Muscle of arm (tissue), 14 donors: ENCODE results near the gene IVD. TPM values are rescaled to one million over a fixed set of nuclear protein-coding genes. Genes with fewer than 3 reads are reported as not detected.

Source experiments
- DNase-seq: peaks from one replicate; pipeline ENCODE4 v3.0.0-alpha.2; 2013
- long read RNA-seq, 11 donors: transcript quantifications; one replicate each; lab custom pipeline, GENCODE V29; 2026
- polyA plus RNA-seq, 12 donors: library from polyadenylated mRNA; unstranded; fragments of 120-200 nt; gene quantifications; one replicate each; pipeline ENCODE4 v1.2.1, GENCODE V29; 2013; ENCODE audit not compliant: insufficient read length in 12 of 12

IVD gene
- 10 to 100 TPM in 11 of 12 donors, not detected in 1; 43.8 to 68.7 (median 52.2) TPM for polyA plus RNA-seq
- long read RNA-seq, donor 1, transcript IVD-206 (12 exons, 1,809 nt): major isoform, 8 of 10 reads
- long read RNA-seq, donor 1, partial matches to known transcripts: 0 of 10 reads
- long read RNA-seq, donor 1, other reads (novel, unspliced or antisense): 0 of 10 reads
- long read RNA-seq, donor 2, transcript IVD-206 (12 exons, 1,809 nt): major isoform, 9 of 10 reads
- long read RNA-seq, donor 2, partial matches to known transcripts: 0 of 10 reads
- long read RNA-seq, donor 2, other reads (novel, unspliced or antisense): 0 of 10 reads
- long read RNA-seq, donor 3, partial matches to known transcripts: 0 of 5 reads
- long read RNA-seq, donor 3, other reads (novel, unspliced or antisense): 0 of 5 reads
- long read RNA-seq, donor 4, partial matches to known transcripts: 0 of 4 reads
- long read RNA-seq, donor 4, other reads (novel, unspliced or antisense): 0 of 4 reads
- long read RNA-seq, donor 5, transcript IVD-206 (12 exons, 1,809 nt): major isoform, 8 of 13 reads
- long read RNA-seq, donor 5, transcript IVD-209 (4 exons, 1,543 nt): minor isoform, 5 of 13 reads
- long read RNA-seq, donor 5, partial matches to known transcripts: 0 of 13 reads
- long read RNA-seq, donor 5, other reads (novel, unspliced or antisense): 0 of 13 reads
- long read RNA-seq, donor 6, partial matches to known transcripts: 0 of 5 reads
- long read RNA-seq, donor 6, other reads (novel, unspliced or antisense): 0 of 5 reads
- long read RNA-seq, donor 7, transcript IVD-206 (12 exons, 1,809 nt): major isoform, 6 of 8 reads
- long read RNA-seq, donor 7, partial matches to known transcripts: 0 of 8 reads
- long read RNA-seq, donor 7, other reads (novel, unspliced or antisense): 0 of 8 reads
- long read RNA-seq, donor 8, transcript IVD-206 (12 exons, 1,809 nt): major isoform, 11 of 15 reads
- long read RNA-seq, donor 8, partial matches to known transcripts: 0 of 15 reads
- long read RNA-seq, donor 8, other reads (novel, unspliced or antisense): 0 of 15 reads
- long read RNA-seq, donor 9, partial matches to known transcripts: 0 of 5 reads
- long read RNA-seq, donor 9, other reads (novel, unspliced or antisense): 0 of 5 reads
- long read RNA-seq, donor 10, transcript IVD-206 (12 exons, 1,809 nt): major isoform, 17 of 22 reads
- long read RNA-seq, donor 10, partial matches to known transcripts: 5 of 22 reads
- long read RNA-seq, donor 10, other reads (novel, unspliced or antisense): 0 of 22 reads
- long read RNA-seq, donor 11, partial matches to known transcripts: 0 of 3 reads
- long read RNA-seq, donor 11, other reads (novel, unspliced or antisense): 0 of 3 reads

DNA sequence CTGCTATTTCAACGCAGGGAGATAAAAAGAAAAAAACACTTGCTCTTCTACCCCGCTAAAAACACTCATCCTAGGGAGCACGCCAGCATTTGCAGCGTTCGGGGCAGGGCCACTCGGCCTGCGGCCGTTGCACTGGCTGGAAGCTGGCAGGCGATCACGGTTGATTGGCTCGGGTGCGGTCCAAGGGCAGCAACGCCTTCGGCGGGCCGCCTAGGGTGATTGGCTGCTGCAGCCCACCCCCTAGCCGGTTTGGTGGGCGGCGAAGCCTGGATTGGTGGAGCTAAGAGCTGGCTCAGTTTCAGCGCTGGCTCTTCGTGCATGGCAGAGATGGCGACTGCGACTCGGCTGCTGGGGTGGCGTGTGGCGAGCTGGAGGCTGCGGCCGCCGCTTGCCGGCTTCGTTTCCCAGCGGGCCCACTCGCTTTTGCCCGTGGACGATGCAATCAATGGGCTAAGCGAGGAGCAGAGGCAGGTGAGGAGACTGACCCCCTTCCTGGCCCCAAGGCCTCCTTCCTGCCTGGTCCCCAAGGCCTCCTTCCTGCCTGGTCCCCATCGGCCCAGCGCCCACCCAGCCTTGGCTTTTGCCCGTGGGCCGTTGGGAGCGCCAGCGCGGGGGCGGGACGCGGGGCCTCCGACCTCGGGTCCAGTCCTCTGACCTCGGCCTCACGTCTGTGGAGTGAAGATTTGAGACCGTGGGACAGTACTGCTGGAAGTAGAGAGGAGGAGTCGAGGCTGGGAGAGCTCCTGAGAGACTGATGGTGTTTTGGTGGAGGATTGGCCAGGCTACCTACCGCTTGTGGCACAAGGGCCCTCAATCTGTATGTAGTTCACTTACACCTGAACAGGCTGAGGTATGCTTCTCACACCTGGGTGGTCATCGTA lies at the start of gene IVD:
IVD (plus strand) TSS at position 295 of the 881 bp plus-strand sequence; CDS start at position 328, 33 bp downstream.
- DNase-seq: peak; percentile 92

DNA sequence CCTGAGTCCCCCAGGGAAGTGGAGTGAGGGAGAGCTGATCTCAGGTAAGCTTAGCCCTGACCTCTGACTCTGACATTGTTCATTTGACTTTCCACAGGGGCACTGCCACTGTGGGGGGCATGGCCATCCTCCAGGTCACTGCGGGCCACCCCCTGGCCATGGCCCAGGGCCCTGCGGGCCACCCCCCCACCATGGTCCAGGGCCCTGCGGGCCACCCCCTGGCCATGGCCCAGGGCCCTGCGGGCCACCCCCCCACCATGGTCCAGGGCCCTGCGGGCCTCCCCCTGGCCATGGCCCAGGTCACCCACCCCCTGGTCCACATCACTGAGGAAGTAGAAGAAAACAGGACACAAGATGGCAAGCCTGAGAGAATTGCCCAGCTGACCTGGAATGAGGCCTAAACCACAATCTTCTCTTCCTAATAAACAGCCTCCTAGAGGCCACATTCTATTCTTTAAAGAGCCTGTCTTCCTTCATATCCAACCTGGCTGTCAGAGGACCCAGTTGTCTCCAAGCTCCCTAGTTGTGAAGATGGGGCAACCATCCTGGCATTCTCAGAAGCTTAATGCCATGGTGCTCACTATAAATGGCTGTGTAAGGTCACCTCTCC lies 49.5 kb upstream of the IVD start:
- no peak for DNase-seq

DNA sequence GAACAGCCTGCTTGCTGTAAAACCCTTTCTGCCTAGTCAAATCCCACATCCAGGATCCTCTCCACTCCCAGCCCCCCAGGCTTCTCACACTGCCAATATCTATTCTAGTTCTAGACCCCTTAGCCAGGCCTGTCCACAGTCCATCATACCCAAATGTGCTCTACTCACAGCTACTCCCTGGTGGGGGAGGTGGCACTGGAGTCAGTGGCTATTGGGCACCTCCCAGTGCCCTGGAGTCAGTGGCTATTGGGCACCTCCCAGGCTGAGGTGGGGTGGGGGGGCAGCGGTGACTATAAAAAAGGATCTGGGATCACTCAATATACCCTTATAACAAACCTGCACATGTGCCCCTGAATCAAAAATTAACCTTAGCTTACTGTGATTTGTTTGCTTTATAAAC lies 48.3 kb upstream of the IVD start:
- DNase-seq: no peak

DNA sequence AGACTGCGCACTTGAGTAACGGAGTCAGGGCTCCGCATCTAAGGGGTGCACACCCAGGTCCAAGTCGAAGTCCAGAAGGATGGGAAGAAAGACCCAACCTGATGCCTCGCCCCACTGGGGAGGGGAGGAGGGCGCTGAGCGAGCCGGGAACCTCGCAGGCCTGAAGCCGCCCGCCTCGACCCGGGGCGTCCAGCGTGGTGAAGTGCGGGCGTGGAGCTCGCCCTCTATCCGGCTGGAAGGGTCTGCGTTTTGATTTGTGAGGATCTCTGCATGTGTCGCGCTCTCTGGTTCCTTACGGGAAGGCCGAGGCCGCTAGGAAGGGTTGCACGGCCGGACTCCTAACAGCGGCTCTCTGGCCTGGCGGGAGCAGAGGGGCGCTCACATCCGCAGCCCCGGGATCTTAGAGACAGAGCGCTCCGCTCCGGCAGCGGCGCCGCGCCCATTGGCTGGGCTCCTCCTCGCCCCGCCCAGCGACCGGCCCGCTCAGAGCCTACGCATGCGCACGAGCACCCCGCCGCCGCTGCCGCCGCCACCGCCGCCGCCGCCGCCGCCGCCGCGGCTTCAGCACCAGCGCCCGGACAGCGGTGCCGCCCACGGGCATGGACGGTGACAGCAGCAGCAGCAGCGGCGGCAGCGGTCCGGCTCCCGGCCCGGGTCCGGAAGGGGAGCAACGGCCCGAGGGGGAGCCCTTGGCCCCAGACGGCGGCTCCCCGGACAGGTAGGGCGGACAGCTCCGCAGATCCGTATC lies 47.7 kb upstream of the IVD start, which contains the start of gene DISP2:
DISP2 (plus strand) TSS at position 497 of the 748 bp plus-strand sequence; CDS start at position 600, 103 bp downstream.
- peak; percentile 84 for DNase-seq

DNA sequence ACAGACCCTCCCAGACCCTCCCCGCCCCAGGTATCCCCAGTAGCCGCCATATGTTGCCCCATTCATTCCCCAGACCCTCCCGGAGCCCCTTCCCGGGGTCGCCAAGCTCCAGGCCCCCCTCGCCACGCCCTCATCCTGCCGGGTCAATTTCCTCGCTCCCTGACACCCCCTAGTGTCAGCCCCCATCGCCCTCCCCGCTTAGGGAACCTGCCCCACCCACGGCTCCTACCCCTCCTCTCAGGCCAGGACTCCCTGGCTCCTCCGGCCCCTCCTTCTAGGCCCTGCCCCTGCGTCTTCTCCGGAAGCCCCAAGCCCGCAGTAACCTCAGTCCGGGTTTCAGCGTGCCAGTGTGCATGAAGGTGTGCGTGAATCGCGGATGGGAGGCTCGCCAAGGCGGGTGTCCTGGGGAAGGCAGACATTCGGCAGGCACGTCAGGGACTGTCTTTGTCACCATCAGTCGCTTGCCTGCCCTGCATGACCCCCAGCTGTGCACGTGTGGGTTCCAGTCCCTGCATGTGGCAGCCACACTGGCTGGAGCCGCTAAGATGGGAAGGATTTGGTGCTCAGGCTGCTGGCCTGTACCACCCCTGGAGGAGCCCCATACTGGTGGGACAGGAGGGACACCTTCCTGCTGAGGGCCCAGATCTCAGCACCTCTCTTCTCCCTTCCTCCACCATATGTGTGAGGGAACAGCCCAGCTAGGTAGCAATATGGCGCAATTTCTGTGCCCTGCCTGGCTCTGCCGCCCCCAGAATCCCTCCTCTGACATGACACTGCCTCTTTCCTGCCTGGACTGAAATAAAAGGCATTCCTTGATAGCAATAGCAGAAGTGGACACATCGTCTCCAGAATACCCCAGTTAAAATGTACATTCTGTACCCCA lies 46.9 kb upstream of the IVD start:
- no peak for DNase-seq

DNA sequence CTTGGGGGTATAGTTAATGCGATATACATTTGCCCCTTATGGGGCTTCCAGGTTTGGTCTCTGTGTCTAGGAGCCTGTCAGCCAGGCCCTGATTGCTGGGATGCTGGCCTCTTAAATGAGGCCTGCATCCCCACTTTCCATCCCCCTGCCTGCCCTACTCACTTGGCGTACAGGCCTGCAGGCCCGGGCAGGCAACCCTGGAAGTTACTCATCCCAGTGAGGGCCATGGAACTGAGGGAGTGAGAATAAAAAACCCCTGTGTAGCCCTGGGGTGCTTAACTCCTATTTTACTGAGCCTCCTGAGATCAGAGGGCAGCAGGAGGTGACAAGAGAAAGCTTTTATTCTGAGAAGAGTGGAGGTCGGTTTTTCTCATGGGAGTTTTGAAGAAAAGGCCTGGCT lies 45.6 kb upstream of the IVD start:
- no peak for DNase-seq

DNA sequence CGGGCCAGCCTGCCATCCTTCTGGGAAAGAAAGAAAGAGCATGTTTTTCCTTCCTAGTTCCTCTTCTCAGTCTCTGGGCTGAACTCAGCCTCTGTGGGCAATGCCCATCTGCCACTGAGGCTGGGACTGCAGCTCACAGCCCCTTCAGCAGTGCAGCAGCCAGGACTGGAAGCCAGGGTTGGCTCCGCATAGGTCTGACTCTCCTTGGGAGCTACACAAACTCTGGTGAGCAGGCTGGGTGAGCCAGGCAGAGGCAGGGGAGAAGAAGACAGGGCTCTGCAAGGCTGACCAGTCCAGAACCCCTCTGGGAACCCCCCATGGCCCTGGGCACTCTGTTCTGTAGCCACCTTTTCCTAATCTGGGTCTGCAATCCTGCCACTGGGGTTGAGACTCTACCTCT lies 44.0 kb upstream of the IVD start:
- no peak for DNase-seq

DNA sequence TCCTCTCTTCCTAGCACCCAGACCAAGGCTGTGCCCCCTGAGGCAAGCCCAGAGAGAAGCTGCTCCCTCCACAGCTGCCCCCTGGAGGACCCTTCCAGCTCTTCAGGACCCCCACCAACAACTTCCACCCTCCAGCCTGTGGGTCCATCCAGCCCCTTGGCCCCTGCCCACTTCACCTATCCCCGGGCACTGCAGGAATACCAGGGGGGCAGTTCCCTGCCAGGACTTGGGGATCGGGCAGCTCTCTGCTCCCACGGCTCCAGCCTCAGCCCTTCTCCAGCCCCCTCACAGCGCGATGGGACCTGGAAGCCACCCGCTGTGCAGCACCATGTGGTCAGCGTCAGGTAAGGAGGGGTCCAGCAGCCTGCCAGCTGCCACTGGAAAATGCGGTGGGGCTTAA lies 42.0 kb upstream of the IVD start:
- DNase-seq: no peak

DNA sequence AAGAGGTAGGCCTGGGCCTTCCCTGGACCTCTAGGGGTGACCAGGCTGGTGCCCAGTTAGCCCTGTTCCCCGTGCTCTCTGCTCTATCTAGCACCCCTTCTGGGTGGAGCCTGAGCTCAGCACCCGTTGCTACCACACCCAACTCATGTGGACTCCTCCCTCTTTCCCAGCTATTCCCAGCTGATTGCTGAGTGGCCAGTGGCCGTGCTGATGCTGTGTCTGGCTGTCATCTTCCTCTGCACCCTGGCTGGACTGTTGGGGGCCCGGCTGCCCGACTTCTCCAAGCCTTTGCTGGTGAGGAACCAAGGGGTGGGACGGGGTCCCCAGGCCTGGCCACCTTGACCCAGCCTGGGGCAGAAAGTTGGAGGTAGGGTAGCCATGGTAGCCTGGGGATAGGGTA lies 41.3 kb upstream of the IVD start:
- no peak for DNase-seq

DNA sequence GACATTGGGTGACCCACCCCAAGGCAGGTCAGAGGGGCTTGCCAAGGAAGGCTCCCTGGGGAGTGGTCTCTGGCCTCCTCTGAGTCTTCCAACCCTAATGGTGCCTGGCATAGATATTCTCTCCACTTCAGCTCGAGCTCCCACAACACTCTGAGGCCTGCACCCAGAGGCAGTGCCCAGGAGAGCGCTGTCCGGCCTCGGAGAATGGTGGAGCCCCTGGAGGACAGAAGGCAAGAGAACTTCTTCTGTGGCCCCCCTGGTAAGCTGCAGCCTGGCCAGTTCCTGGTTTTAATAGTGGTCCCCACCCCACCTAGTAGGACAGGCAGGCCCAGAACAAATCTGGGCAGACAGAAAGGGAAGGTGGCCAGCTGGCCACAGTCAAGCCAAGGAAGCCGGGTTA lies 40.6 kb upstream of the IVD start:
- DNase-seq: no peak

DNA sequence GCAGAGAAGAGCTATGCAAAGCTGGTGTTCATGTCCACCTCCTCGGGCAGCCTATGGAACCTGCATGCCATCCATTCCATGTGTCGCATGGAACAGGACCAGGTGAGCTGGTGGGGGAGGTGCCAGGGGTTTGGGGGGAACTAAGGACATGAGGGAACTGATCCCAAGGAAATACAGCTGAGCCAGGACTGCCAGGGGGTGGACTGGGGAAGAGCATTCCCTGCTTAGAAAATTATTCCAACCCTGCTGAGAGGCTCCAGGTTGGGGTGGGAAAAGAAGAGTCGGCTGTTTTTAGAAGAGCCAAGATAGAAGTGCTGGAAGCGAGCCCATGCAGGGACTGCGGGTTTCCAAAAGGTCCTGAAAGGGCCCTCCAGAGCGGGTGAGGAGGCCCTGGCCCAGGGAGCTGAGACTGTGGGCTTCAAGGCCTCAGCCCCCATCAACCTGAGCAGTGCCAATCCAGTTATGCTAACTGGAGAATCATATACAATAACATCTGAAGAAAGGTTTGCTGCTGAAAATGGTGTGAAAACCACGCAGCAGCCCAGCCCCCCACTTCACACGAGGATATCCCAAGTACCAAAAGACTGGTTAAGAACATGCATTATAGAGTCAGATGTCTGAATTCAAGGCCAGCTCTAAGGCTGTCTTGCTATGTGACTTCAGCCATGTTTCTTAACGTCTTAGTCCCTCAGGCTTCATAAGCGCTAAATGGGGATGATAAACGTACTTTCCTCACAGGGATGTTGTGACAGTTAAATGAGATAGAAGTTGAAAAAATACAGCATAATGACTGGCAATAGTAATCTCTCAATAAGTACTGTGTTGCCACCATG lies 39.8 kb upstream of the IVD start:
- no peak for DNase-seq

DNA sequence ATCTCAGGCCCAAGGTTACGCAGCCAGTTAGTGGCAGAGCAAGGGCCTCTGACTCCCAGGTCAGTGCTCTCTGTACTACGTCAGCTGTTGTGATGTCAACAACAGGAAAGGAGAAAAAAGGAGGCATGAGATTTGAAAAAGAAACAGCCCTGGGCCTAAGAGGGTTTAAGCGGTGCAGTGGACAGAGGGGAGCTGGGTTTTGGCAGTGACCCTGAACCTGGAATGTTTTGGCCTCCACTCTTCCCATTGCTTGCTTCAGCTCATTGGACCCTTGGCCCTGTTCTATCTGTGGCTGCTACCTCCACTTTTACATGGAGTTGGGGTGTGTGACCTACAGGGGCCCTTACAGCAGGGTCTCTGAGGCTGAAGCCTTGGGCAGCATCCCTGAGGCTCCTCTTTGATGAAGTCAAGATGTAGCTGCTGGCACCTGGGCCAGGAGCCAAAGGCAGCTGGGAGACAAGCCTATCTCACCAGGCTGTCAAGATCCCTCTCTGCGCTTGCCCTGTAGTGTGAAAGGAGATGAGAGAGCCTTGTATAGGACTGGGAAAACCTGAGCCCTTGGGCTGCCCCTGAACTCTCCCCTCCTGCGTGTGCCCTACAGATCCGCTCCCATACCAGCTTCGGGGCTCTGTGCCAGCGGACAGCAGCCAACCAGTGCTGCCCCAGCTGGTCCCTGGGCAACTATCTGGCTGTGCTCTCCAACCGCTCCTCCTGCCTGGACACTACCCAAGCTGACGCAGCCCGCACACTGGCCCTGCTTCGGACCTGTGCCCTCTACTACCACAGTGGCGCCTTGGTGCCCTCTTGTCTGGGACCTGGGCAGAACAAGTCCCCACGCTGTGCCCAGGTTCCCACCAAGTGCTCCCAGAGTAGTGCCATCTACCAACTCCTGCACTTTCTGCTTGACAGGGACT lies 38.9 kb upstream of the IVD start:
- no peak for DNase-seq

DNA sequence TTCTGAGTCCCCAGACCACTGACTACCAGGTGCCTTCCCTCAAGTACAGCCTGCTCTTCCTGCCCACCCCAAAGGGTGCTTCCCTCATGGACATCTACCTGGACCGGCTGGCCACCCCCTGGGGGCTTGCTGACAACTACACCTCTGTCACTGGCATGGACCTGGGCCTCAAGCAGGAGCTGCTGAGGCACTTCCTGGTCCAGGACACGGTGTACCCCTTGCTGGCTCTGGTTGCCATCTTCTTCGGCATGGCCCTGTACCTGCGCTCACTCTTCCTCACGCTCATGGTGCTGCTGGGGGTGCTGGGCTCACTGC lies 38.3 kb upstream of the IVD start:
- DNase-seq: no peak

DNA sequence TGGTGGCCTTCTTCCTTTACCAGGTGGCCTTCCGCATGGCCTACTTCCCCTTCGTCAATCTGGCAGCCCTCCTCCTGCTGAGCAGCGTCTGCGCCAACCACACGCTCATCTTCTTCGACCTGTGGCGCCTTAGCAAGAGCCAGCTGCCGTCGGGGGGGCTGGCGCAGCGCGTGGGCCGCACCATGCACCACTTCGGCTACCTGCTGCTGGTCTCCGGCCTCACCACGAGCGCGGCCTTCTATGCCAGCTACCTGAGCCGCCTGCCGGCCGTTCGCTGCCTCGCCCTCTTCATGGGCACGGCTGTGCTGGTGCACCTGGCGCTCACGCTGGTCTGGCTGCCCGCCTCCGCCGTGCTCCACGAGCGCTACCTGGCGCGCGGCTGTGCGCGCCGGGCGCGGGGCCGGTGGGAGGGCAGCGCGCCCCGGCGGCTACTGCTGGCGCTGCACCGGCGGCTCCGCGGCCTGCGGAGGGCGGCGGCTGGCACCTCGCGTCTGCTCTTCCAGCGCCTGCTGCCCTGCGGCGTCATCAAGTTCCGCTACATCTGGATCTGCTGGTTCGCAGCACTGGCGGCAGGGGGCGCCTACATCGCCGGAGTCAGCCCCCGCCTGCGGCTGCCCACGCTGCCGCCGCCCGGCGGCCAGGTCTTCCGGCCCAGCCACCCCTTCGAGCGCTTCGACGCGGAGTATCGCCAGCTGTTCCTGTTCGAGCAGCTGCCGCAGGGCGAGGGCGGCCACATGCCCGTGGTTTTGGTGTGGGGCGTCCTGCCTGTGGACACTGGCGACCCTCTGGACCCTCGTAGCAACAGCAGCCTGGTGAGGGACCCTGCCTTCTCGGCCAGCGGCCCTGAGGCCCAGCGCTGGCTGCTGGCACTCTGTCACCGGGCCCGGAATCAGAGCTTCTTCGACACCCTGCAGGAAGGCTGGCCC lies 37.6 kb upstream of the IVD start:
- peak; percentile 76 for DNase-seq

DNA sequence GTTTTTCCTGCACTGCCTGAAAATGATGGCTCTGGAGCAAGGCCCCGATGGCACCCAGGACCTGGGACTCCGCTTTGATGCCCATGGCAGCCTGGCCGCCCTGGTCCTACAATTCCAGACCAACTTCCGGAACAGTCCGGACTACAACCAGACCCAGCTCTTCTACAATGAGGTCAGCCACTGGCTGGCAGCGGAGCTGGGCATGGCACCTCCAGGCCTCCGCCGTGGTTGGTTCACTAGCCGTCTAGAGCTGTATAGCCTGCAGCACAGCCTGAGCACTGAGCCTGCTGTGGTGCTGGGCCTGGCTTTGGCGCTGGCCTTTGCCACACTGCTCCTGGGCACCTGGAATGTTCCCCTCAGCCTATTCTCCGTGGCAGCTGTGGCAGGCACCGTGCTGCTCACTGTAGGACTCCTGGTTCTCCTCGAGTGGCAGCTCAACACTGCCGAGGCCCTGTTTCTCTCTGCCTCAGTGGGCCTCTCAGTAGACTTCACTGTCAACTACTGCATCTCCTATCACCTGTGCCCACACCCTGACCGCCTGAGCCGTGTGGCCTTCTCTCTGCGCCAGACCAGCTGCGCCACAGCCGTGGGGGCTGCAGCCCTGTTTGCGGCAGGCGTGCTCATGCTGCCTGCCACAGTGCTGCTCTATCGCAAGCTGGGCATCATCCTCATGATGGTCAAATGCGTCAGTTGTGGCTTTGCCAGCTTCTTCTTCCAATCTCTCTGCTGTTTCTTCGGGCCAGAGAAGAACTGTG lies 36.7 kb upstream of the IVD start:
- no peak for DNase-seq
